KBM-7 (cell line): Measurements from ENCODE around the gene POLA1.

Source experiments
- DNase-seq: peaks from one replicate; pipeline ENCODE4 v3.0.0-alpha.2; 2015
- in situ Hi-C: fragments of 300-500 bp; cut with MboI; formaldehyde crosslinking; loops from 2 replicates; pipeline ENCODE4 v1.14.3; 2020; ENCODE audit warnings: low sequenced_read_pairs, low pct_unique_long_range_greater_than_20kb, mixed read lengths

Gene POLA1

GRCh38 chrX:24928114-24928513 is 234.4 kb downstream of the POLA1 start:
- no peak for DNase-seq
- in situ Hi-C loops, result no loop called here

GRCh38 chrX:24934279-24934678 is 240.6 kb downstream of the POLA1 start:
- no peak for DNase-seq
- in situ Hi-C loops, result no loop called here

GRCh38 chrX:24945009-24945408 is 251.3 kb downstream of the POLA1 start:
- in situ Hi-C loops, result no loop called here
- DNase-seq, result no peak

- no peak for DNase-seq
- in situ Hi-C loops, result no loop called here
Observed at GRCh38 chrX:24946369-24946768, 252.7 kb downstream of the POLA1 start.

GRCh38 chrX:24954732-24955131 is 261.0 kb downstream of the POLA1 start:
- in situ Hi-C loops, result no loop called here
- no peak for DNase-seq

- DNase-seq, result no peak
- in situ Hi-C loops, result no loop called here
Observed at GRCh38 chrX:24955372-24955930, 261.7 kb downstream of the POLA1 start.

- in situ Hi-C loops, result no loop called here
- DNase-seq, result no peak
Observed at GRCh38 chrX:24956828-24957227, 263.1 kb downstream of the POLA1 start.

- no peak for DNase-seq
- in situ Hi-C loops, result no loop called here
Observed at GRCh38 chrX:24961809-24962208, 268.1 kb downstream of the POLA1 start.

GRCh38 chrX:24963823-24964222 is 270.1 kb downstream of the POLA1 start:
- no peak for DNase-seq
- in situ Hi-C loops, result no loop called here

GRCh38 chrX:24965372-24965771 is 271.7 kb downstream of the POLA1 start:
- in situ Hi-C loops, result no loop called here
- DNase-seq, result no peak

GRCh38 chrX:24969812-24970211 is 276.1 kb downstream of the POLA1 start:
- no peak for DNase-seq
- in situ Hi-C loops, result no loop called here

GRCh38 chrX:24979081-24979480 is 285.4 kb downstream of the POLA1 start:
- in situ Hi-C loops, result no loop called here

GRCh38 chrX:24981030-24981429 is 287.3 kb downstream of the POLA1 start:
- in situ Hi-C loops, result no loop called here
- DNase-seq, result no peak

More at GRCh38 chrX:24979081-24979480, 285.4 kb downstream of the POLA1 start:
- no peak for DNase-seq

- in situ Hi-C loops, result no loop called here
- no peak for DNase-seq
Observed at GRCh38 chrX:24982306-24982965, 288.7 kb downstream of the POLA1 start.

GRCh38 chrX:24983931-24984330 is 290.2 kb downstream of the POLA1 start:
- no peak for DNase-seq
- in situ Hi-C loops, result no loop called here

GRCh38 chrX:24985120-24985519 is 291.4 kb downstream of the POLA1 start:
- DNase-seq, result no peak
- in situ Hi-C loops, result no loop called here

- DNase-seq, result no peak
- in situ Hi-C loops, result no loop called here
Observed at GRCh38 chrX:24987731-24988130, 294.0 kb downstream of the POLA1 start.

GRCh38 chrX:24988314-24988713 is 294.6 kb downstream of the POLA1 start:
- in situ Hi-C loops, result no loop called here
- DNase-seq, result no peak

GRCh38 chrX:24990535-24990934 is 296.8 kb downstream of the POLA1 start:
- no peak for DNase-seq
- in situ Hi-C loops, result no loop called here

GRCh38 chrX:24993879-24994278 is 300.2 kb downstream of the POLA1 start:
- in situ Hi-C loops, result no loop called here
- no peak for DNase-seq

- DNase-seq, result no peak
- in situ Hi-C loops, result no loop called here
Observed at GRCh38 chrX:24996096-24996709, 302.5 kb downstream of the POLA1 start.
